ENCODE measurements around the gene ARPC1A. TPM values are rescaled to one million over a fixed set of nuclear protein-coding genes. Genes with fewer than 3 reads are reported as not detected.
"Not testable (repeated sequence)": the region's sequence is repeated elsewhere in the genome, so short reads cannot be mapped to it uniquely, and the experiment has no call there.

ARPC1A gene
- total RNA-seq, 1 donor from 2014 or later, result 198 TPM

DNA sequence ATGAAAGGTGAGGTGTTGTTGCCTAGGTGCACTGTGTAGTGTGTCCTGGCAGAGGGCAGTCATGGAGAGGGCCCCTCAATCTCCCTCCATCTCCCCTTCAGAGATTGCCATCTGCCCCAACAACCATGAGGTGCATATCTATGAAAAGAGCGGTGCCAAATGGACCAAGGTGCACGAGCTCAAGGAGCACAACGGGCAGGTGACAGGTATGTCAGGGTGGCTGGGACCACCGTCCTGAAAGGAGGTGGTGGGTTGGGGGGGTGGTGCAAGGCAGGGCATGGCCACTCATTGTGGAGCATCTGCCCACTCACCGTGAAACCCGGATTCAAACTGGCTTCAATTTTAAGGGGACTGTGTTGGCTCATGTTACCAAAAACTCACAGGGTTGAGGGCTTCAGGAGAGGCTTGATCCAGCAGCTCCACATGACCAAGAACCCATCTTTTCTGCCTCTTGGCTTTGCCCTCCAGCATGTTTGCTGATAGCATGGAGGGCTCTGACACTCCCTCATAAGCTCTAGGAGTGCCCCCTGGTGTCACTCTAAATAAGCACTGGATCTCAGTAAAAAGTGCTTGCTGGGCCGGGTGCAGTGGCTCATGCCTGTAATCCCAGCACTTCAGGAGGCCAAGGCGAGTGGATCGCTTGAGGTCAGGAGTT lies 61.0 kb downstream of the ARPC1A start:
- no peak for DNase-seq (ENCODE audit: low read depth)
- TF ChIP-seq, protein P1, sequence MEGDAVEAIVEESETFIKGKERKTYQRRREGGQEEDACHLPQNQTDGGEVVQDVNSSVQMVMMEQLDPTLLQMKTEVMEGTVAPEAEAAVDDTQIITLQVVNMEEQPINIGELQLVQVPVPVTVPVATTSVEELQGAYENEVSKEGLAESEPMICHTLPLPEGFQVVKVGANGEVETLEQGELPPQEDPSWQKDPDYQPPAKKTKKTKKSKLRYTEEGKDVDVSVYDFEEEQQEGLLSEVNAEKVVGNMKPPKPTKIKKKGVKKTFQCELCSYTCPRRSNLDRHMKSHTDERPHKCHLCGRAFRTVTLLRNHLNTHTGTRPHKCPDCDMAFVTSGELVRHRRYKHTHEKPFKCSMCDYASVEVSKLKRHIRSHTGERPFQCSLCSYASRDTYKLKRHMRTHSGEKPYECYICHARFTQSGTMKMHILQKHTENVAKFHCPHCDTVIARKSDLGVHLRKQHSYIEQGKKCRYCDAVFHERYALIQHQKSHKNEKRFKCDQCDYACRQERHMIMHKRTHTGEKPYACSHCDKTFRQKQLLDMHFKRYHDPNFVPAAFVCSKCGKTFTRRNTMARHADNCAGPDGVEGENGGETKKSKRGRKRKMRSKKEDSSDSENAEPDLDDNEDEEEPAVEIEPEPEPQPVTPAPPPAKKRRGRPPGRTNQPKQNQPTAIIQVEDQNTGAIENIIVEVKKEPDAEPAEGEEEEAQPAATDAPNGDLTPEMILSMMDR (IDR thresholded peaks at IDR 0.05; ENCODE audit: insufficient read depth, low read depth, low read length), result peak; percentile 15
- no peak for TF ChIP-seq EZH2 (IDR thresholded peaks at IDR 0.05; ENCODE audit: insufficient read depth, low read length)

DNA sequence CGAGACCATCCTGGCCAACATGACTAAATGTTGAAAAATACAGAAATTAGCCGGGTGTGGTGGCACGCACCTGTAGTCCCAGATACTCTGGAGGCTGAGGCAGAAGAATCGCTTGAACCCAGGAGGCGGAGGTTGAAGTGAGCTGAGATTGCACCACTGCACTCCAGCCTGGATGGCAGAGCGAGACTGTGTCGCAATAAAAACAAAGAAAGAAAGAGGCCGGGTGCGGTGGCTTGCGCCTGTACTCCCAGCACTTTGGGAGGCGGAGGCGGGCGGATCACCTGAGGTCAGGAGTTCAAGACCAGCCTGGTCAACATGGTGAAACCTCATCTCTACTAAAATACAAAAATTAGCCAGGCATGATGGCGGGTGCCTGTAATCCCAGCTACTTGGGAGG lies 61.5 kb downstream of the ARPC1A start:
- not testable (repeated sequence) for H3K9me3 ChIP-seq (ENCODE audit: insufficient read depth, low read depth, low read length); H3K36me3 Mint-ChIP-seq (ENCODE audit: low read depth, unreplicated experiment); H2AFZ ChIP-seq (ENCODE audit: low read depth, low read length); DNase-seq (ENCODE audit: low read depth); H3K9me3 Mint-ChIP-seq (ENCODE audit: unreplicated experiment); H3K4me2 ChIP-seq (ENCODE audit: low read length); H3K27me3 Mint-ChIP-seq (ENCODE audit: low read depth, unreplicated experiment); H3K4me1 Mint-ChIP-seq (ENCODE audit: low read depth, unreplicated experiment); H3K4me1 ChIP-seq (ENCODE audit: insufficient read depth, low read length); FAIRE-seq; H3K27ac ChIP-seq (ENCODE audit: low read depth, low read length); H3K4me3 Mint-ChIP-seq (ENCODE audit: unreplicated experiment); H3K27me3 ChIP-seq (ENCODE audit: insufficient read depth, low read length); H3K9ac ChIP-seq (ENCODE audit: low read length); H3K4me3 ChIP-seq (ENCODE audit: insufficient read depth, low read depth, low read length); H3K27ac Mint-ChIP-seq (ENCODE audit: unreplicated experiment)
- H3K36me3 ChIP-seq (ENCODE audit: insufficient read depth, low read length), result peaks cover 27% of the 10 kb centered on the region
- peaks cover 21% of the 10 kb centered on the region for H3K79me2 ChIP-seq (ENCODE audit: insufficient read depth, low read length)
- H4K20me1 ChIP-seq (ENCODE audit: insufficient read depth, low read length), result peaks cover 58% of the 10 kb centered on the region

More for the DNA sequence above, 61.0 kb downstream of the ARPC1A start:
- Mint-ChIP-seq H3K27ac (ENCODE audit: unreplicated experiment) (no peak overlapping the region), H3K9me3 (ENCODE audit: unreplicated experiment) (no peaks in the 10 kb centered on the region), H3K36me3 (ENCODE audit: low read depth, unreplicated experiment) (peaks cover 6% of the 10 kb centered on the region), H3K27me3 (ENCODE audit: low read depth, unreplicated experiment) (no peaks in the 10 kb centered on the region), H3K4me3 (ENCODE audit: unreplicated experiment) (no peak overlapping the region), H3K4me1 (ENCODE audit: low read depth, unreplicated experiment) (no peaks in the 10 kb centered on the region)
- Histone ChIP-seq H3K9ac (ENCODE audit: low read length) (no peak overlapping the region), H3K36me3 (ENCODE audit: insufficient read depth, low read length) (peaks cover 24% of the 10 kb centered on the region), H3K79me2 (ENCODE audit: insufficient read depth, low read length) (peaks cover 27% of the 10 kb centered on the region), H3K4me2 (ENCODE audit: low read length) (no peak overlapping the region), H3K27ac (ENCODE audit: low read depth, low read length) (no peak overlapping the region), H3K9me3 (ENCODE audit: insufficient read depth, low read depth, low read length) (no peaks in the 10 kb centered on the region), H2AFZ (ENCODE audit: low read depth, low read length) (no peak overlapping the region), H3K4me3 (ENCODE audit: insufficient read depth, low read depth, low read length) (no peak overlapping the region), H3K4me1 (ENCODE audit: insufficient read depth, low read length) (no peaks in the 10 kb centered on the region), H4K20me1 (ENCODE audit: insufficient read depth, low read length) (peaks cover 58% of the 10 kb centered on the region), H3K27me3 (ENCODE audit: insufficient read depth, low read length) (no peaks in the 10 kb centered on the region)
- FAIRE-seq, result no peak

DNA sequence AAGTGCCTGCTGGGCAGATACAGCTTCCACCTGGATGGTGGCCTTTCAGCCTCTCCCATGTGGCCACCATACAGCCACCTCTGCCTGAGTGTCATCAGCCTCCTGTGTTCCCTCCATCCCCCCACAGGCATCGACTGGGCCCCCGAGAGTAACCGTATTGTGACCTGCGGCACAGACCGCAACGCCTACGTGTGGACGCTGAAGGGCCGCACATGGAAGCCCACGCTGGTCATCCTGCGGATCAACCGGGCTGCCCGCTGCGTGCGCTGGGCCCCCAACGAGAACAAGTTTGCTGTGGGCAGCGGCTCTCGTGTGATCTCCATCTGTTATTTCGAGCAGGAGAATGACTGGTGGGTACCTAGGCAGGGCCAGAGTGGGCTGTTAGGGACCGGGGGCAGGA lies 62.2 kb downstream of the ARPC1A start:
- Mint-ChIP-seq H3K27ac (ENCODE audit: unreplicated experiment) (no peak overlapping the region), H3K9me3 (ENCODE audit: unreplicated experiment) (no peaks in the 10 kb centered on the region), H3K36me3 (ENCODE audit: low read depth, unreplicated experiment) (peaks cover 6% of the 10 kb centered on the region), H3K4me1 (ENCODE audit: low read depth, unreplicated experiment) (no peaks in the 10 kb centered on the region), H3K27me3 (ENCODE audit: low read depth, unreplicated experiment) (no peaks in the 10 kb centered on the region), H3K4me3 (ENCODE audit: unreplicated experiment) (no peak overlapping the region)
- Histone ChIP-seq H3K4me3 (ENCODE audit: insufficient read depth, low read depth, low read length) (no peak overlapping the region), H3K27ac (ENCODE audit: low read depth, low read length) (no peak overlapping the region), H3K27me3 (ENCODE audit: insufficient read depth, low read length) (no peaks in the 10 kb centered on the region), H2AFZ (ENCODE audit: low read depth, low read length) (no peak overlapping the region), H3K4me2 (ENCODE audit: low read length) (no peak overlapping the region), H4K20me1 (ENCODE audit: insufficient read depth, low read length) (peaks cover 59% of the 10 kb centered on the region), H3K36me3 (ENCODE audit: insufficient read depth, low read length) (peaks cover 27% of the 10 kb centered on the region), H3K9ac (ENCODE audit: low read length) (no peak overlapping the region), H3K9me3 (ENCODE audit: insufficient read depth, low read depth, low read length) (no peaks in the 10 kb centered on the region), H3K79me2 (ENCODE audit: insufficient read depth, low read length) (peaks cover 18% of the 10 kb centered on the region), H3K4me1 (ENCODE audit: insufficient read depth, low read length) (peaks cover 9% of the 10 kb centered on the region)
- no peak for FAIRE-seq
- no peak for DNase-seq (ENCODE audit: low read depth)
- no peak for TF ChIP-seq EZH2 (IDR thresholded peaks at IDR 0.05; ENCODE audit: insufficient read depth, low read length)
- TF ChIP-seq, protein P1 (IDR thresholded peaks at IDR 0.05; ENCODE audit: insufficient read depth, low read depth, low read length), result no peak
